ENCODE results near the gene DAB2IP. TPM values are rescaled to one million over a fixed set of nuclear protein-coding genes. Genes with fewer than 3 reads are reported as not detected.

Gene DAB2IP
- total and polyA plus RNA-seq, 8 donors = 17.5 to 303 (median 45.6) TPM

DNA sequence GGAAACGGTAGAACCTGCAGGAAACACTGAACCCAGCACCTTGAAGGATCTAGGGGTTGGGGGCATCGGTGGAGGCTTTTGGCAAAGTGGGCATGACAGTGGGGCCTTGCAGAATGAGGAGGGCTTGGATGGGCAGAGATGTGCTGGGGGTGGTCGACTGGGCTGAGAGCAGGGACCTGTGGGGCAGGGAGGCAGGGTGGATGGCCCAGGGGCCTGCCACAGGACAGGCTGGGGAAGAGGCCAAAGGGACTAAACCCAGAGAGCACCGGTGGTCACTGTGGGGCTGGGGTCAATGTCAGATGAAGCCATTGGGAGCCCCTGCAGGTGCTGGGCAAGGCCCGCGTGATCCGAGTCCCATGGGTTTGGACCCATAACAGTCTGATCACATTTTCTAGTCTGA, 175.3 kb downstream of the DAB2IP start:
- Histone ChIP-seq H3K9me3 (no peaks in the 10 kb centered on the region), H3K4me1 (peaks cover 0 to 10% (median 3%) of the 10 kb centered on the region in 4 donors), H3K4me3 (no peak overlapping the region), H3K27me3 (no peaks in the 10 kb centered on the region), H3K36me3 (peaks cover 0 to 9% (median 0%) of the 10 kb centered on the region in 4 donors), H3K27ac (no peak overlapping the region)
- TF ChIP-seq EP300 (IDR thresholded peaks at IDR 0.05) (no peak), POLR2AphosphoS5 (IDR thresholded peaks at IDR 0.05) (no peak), POLR2A (IDR thresholded peaks at IDR 0.05) (no peak)
- TF ChIP-seq, protein P1, sequence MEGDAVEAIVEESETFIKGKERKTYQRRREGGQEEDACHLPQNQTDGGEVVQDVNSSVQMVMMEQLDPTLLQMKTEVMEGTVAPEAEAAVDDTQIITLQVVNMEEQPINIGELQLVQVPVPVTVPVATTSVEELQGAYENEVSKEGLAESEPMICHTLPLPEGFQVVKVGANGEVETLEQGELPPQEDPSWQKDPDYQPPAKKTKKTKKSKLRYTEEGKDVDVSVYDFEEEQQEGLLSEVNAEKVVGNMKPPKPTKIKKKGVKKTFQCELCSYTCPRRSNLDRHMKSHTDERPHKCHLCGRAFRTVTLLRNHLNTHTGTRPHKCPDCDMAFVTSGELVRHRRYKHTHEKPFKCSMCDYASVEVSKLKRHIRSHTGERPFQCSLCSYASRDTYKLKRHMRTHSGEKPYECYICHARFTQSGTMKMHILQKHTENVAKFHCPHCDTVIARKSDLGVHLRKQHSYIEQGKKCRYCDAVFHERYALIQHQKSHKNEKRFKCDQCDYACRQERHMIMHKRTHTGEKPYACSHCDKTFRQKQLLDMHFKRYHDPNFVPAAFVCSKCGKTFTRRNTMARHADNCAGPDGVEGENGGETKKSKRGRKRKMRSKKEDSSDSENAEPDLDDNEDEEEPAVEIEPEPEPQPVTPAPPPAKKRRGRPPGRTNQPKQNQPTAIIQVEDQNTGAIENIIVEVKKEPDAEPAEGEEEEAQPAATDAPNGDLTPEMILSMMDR (IDR thresholded peaks at IDR 0.05) = no peak
- 84 to 91% (median 90%) methylated on average over 7 of the region's 7 CpGs for WGBS, 5 donors
- DNase-seq = no peak
- intact Hi-C loops (cut with DNase I; ENCODE audit: low total_unique reads) = no loop called here

DNA sequence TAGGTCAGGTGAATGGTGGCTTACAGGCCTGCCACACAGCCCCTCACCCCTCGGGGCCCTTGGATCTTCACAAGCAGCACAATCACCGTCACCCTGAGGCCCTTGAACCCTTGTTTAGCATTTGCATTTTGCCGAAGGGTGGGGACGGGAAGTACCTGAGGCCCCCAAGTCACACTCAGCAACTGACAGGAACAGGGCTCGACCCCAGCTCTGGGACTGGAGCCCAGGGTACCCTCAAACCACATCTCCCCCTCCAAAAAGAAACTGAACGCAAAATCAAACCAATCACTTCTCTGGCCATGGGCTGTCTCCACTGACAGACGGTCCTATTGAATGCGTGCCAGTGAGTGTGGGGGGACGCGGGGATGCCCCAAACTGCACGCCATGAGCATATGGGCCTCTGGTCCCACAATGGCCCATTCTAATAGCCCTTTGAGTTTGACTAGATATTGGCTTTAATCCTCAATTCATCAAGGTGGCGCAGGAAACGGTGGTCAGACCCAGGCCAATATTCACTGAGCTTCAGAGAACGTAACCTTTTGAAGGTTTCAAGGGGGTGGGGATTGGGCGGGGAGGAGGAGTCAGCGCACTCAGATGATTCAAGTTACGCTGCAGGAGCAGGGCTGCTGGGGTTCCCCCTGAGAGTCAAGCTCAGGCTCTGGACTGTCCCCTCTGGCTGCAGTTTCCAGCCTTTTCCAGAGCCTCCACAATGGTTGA, 176.0 kb downstream of the DAB2IP start:
- TF ChIP-seq POLR2AphosphoS5 (IDR thresholded peaks at IDR 0.05) (no peak), EP300 (IDR thresholded peaks at IDR 0.05) (no peak), POLR2A (IDR thresholded peaks at IDR 0.05) (no peak)
- TF ChIP-seq, protein P1 (IDR thresholded peaks at IDR 0.05) = no peak

DNA sequence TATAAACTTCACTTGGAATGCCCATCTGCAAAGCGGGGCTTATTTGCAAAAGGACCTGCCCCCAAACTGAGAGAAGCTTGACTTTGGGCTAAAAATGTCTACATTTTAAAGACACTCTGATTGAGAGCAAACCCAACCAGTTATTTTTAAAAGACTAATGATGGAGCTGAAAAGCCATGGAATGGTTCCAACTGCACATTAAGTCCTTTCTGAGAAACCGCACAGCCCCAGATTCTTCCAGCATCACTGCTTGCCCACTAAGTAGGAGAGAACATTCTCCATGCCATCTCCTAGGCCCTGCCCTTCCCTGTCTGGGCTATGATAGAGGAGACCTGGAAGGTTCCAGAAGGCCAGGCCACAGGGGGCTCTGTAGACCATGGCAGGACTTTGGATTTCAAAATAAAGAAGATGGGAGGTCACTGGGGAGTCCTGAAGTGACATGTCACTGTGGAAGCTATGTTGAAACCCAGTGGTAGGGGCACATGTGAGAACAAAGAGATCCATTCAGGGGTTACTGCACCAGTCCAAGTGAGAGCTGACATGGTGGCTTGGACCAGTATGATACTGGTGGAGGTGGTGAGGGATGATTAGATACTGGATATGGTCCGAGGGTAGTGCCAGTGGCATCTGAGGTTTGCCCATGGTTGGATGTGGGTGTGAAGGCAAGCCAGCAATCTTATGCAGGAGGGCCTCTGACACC, 179.2 kb downstream of the DAB2IP start:
- Histone ChIP-seq H3K4me1 (no peaks in the 10 kb centered on the region), H3K27me3 (no peaks in the 10 kb centered on the region), H3K4me3 (no peak overlapping the region), H3K36me3 (no peaks in the 10 kb centered on the region), H3K9me3 (no peaks in the 10 kb centered on the region), H3K27ac (no peak overlapping the region)
- peak in 1 of 2 donors; percentile 41 for DNase-seq
- intact Hi-C loops (cut with DNase I; ENCODE audit: low total_unique reads) = no loop called here
- 76 to 90% (median 87%) methylated on average over 3 of the region's 3 CpGs for WGBS, 5 donors
- TF ChIP-seq EP300 (IDR thresholded peaks at IDR 0.05) = no peak
- no peak for TF ChIP-seq POLR2A (IDR thresholded peaks at IDR 0.05)
- TF ChIP-seq, protein P1 (IDR thresholded peaks at IDR 0.05) = no peak
- TF ChIP-seq POLR2AphosphoS5 (IDR thresholded peaks at IDR 0.05) = no peak

More for the DNA sequence above, 176.0 kb downstream of the DAB2IP start:
- Histone ChIP-seq H3K36me3 (peaks cover 0 to 2% (median 0%) of the 10 kb centered on the region in 4 donors), H3K27ac (no peak overlapping the region), H3K4me3 (no peak overlapping the region), H3K27me3 (no peaks in the 10 kb centered on the region), H3K9me3 (no peaks in the 10 kb centered on the region), H3K4me1 (peaks cover 0 to 10% (median 3%) of the 10 kb centered on the region in 4 donors)
- DNase-seq = no peak
- intact Hi-C loops (cut with DNase I; ENCODE audit: low total_unique reads) = no loop called here
- WGBS, 5 donors = 89 to 93% (median 92%) methylated on average over 16 to 17 of the region's 17 CpGs

DNA sequence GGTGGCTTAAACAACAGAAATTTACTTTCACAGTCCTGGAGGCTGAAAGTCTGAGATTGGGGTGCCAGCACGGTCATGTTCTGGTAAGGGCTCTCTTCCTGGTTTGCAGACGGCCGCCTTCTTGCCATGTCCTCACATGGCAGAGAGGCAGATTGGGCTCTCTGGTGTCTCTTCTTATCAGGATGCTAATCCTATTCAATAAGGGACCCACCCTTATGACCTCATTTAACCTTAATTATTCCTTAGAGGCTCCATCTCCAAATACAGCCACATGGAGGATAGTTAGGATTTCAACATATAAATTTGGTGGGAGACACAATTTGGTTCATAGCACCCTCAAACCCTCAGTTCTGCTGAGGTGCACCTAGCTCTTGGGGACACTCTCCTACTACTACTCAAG, 180.4 kb downstream of the DAB2IP start:
- TF ChIP-seq POLR2A (IDR thresholded peaks at IDR 0.05) = no peak
- TF ChIP-seq EP300 (IDR thresholded peaks at IDR 0.05) = no peak
- TF ChIP-seq, protein P1 (IDR thresholded peaks at IDR 0.05) = no peak
- no peak for TF ChIP-seq POLR2AphosphoS5 (IDR thresholded peaks at IDR 0.05)
- no peaks in the 10 kb centered on the region for H3K4me1 ChIP-seq
- no peak overlapping the region for H3K27ac ChIP-seq
- H3K27me3 ChIP-seq = no peaks in the 10 kb centered on the region
- intact Hi-C loops (cut with DNase I; ENCODE audit: low total_unique reads) = no loop called here
- H3K4me3 ChIP-seq = no peak overlapping the region
- WGBS, 5 donors = 95 to 100% (median 99%) methylated on average over 3 of the region's 3 CpGs
- H3K9me3 ChIP-seq = no peaks in the 10 kb centered on the region
- no peaks in the 10 kb centered on the region for H3K36me3 ChIP-seq
- DNase-seq = peak in 1 of 2 donors; percentile 3

Data from stomach (tissue), 9 donors.